GM21423 (cell line): ENCODE results near the gene SEPHS1.
"Not testable (repeated sequence)": the region's sequence is repeated elsewhere in the genome, so short reads cannot be mapped to it uniquely, and the experiment has no call there.

ENCODE experiments used
- ATAC-seq: cut with Tn5 transposase; IDR thresholded peaks from one replicate; pipeline ENCODE4 v1.9.1; 2021; ENCODE audit warnings: mild to moderate bottlenecking, moderate library complexity; ENCODE audit not compliant: unreplicated experiment

The SEPHS1 gene

DNA sequence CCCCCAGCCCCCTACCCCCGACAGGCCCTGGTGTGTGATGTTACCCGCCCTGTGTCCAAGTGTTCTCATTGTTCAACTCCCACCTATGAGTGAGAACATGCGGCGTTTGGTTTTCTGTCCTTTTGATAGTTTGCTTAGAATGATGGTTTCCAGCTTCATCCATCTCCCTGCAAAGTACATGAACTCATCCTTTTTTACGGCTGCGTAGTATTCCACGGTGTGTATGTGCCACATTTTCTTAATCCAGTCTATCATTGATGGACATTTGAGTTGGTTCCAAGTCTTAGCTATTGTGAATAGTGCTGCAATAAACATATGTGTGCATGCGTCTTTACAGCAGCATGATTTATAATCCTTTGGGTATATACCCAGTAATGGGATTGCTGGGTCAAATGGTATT, 17.1 kb downstream of the SEPHS1 start:
- ATAC-seq = not testable (repeated sequence)

GRCh38 chr10:13329565-13329964, 18.5 kb downstream of the SEPHS1 start:
- no peak for ATAC-seq

DNA sequence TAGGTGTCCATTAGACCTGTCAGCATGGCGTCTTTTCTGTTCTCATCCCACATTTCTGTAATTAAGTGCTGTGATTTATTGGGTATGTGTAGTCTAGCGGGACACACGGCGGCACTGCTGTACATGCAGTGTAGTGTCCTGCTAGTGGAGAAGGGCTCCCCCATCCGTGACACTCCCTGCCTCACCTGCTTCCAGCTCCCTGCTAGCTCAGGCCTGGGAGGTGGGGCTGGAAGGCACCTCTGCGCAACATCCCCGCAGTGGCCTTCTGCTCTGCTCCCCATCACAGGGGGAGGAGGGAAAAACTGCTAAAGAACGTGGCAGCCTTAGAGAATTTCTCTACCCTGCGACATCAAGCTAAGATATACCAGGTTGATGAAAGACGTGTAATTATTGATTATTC, 19.5 kb downstream of the SEPHS1 start:
- ATAC-seq = no peak

DNA sequence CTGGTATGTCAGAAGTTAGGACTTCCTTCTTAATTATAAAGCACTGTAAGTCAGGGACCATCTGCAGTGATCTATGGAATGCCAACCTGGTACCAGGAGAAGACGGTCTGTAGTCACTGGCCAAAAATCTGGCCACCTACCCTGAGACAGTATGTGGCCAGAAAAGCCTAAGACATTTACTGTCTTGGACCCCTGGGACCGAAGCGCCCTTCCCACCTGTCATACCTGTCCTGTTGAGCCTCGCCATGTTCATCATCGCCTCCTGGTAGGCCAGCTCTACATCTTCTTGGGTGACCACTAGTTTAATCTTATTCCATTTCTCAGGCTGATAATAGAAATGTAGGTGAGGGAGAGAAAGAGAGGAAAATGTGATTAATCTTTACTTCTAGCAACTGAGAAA, 20.0 kb downstream of the SEPHS1 start:
- ATAC-seq = no peak

DNA sequence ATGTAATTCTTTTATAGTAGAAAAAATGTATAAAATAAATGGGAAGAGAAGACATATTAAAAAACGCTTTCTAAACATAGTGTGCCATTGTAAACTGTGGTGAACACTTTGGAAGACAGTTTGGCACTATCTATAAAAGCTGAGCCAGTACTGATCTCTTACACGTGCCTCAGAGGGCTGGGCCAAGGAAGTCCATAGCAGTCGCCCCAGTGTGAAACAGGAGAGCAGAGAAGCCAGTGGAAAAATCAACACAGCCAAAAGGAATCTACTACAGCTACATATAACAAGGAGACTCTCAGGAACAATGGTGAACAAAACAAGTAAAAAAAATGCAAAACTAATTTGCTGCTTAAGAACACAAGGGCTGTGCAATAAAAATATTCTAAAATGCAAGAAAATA, 20.6 kb downstream of the SEPHS1 start:
- no peak for ATAC-seq

DNA sequence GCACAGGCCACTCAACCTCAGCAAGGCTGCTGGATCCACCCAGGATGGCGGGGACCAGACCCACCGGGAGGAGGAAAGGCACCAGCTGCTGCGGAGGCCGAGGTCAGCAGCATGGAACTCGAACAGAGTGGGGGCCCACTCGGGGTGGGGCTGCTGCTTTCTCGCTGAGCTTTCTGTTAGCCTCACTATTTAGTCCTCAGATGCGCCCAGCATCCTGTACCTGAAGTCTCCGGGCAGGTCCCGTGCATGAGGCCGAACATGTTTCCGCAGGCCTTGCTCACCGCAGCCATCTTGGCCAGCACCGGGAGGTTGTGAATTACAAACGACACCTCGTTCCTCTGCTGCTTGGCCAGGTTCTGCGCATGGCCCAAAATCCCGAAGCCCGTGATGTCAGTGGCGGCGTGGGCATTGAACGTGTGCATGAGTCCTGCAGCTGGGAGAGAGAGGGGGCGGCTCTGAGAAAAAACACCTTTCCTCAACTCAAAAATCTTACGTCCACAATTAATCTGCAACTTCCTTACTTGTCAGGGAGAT, 25.4 kb downstream of the SEPHS1 start:
- no peak for ATAC-seq

GRCh38 chr10:13321576-13321975, 26.5 kb downstream of the SEPHS1 start:
- no peak for ATAC-seq

GRCh38 chr10:13319166-13319565, 28.9 kb downstream of the SEPHS1 start:
- no peak for ATAC-seq

DNA sequence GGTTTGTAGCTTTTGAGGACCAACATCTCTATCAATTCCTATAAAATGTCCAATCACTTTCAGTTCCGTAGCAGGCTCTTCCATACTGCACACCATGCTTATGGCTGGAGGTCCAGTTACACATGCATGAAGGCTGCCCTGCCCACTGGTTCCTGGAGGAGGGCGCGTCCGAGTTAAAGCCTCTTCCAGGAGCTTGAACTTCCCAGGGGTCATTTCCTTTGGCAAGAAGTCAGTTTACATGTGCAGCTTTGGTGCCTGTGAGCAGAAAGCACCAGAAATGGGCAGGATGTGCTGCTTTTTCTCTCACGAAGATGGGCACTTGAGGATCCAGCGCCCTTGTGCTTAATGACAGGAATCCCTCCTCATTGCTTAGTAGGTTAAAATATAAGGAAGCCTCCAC, 30.6 kb downstream of the SEPHS1 start:
- no peak for ATAC-seq

GRCh38 chr10:13316635-13317311, 31.3 kb downstream of the SEPHS1 start:
- ATAC-seq = no peak

DNA sequence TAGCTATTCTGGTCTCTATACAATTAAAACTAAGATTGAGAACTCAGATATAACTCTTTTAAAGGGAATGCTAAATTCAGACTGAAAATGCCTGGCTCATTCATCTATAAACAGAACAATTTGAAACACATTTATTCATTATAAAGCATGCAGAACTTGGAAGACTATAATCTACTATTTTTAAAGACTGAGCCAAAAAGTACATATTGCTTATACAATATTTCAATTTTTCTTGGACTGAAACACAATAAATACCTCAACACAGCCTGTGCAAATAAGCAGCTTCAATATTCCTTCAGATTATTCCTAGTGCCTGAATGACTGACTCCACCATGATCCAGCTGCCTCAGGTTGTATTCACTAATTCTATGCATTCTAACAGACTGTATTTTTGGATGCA, 32.7 kb downstream of the SEPHS1 start:
- no peak for ATAC-seq

- ATAC-seq = no peak
Measured at GRCh38 chr10:13311177-13311575, 36.9 kb downstream of the SEPHS1 start.

DNA sequence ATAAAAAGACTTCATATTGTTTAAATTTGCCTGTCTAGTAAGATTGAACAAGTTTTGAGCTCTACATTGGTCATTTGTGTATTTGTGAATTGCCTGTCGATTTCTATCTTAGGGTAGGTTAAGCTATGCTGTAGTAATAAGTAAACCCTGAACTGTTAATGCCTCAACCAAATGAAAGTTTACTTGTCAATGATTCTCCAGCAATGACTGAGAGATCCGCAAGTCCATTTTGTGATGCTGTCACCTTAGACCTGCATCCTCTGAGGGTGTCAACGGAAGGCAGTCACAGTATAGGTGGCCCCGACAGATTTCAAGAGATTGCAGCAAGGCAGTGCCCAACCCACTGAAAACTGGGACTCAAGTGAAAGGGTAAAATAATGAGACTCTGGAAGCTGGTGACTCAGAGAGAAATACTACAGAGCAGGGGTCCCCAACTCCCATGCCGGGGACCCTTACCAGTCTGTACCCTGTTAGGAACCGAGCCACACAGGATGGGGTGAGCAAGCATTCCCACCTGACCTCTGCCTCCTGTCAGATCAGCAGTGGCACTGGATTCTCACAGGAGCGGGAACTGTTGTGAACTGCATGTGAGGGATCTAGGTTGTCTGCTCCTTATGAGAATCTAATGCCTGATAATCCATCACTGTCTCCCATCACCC, 37.4 kb downstream of the SEPHS1 start:
- no peak for ATAC-seq

- ATAC-seq = no peak
Measured at GRCh38 chr10:13309792-13310191, 38.3 kb downstream of the SEPHS1 start.

DNA sequence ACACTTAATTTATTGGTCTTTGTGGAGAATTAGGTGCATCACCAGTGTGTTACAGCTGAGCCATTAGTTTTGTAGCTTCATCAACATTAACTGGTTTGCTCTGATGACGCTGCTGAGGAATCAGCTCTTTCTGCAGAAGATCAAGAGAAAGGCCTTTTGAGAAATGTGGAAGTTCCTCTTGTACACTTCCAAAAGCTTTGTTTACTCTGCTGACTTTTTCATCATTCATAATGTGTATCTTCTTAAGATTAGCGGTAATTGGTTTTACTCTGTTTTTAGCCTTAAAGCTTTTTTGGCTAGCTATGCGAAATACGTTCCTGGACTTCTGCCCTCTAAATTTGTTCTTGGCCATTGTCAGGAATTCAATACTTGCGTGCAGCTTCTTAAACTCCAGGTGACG, 40.0 kb downstream of the SEPHS1 start:
- no peak for ATAC-seq

DNA sequence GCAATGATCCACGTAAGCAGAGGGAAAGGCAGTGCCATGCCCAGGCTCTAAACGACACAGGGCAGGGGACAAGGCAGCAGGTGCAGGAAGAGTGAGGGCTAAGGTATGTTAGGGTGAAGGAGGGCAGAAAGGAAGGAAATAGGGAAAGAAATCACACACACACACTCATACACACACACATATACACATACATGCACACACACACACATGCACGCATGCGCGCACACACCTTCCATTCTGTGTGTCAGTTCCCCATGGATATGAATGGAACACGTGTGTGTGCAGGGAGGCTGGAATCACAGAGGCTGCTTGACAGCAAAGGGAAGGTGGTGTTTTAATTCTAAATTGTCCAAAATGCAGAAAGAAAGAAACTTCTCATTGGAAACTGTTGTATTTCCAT, 42.0 kb downstream of the SEPHS1 start:
- ATAC-seq = no peak

GRCh38 chr10:13302821-13303555, 45.1 kb downstream of the SEPHS1 start:
- no peak for ATAC-seq

- peak; percentile 70 for ATAC-seq
Measured at GRCh38 chr10:13299437-13300287, 48.4 kb downstream of the SEPHS1 start, which contains the start of gene PHYH. PHYH (minus strand) TSS chr10:13300064; CDS start chr10:13300042, 22 bp downstream.

GRCh38 chr10:13298748-13299436, 49.2 kb downstream of the SEPHS1 start:
- ATAC-seq = no peak

GRCh38 chr10:13296476-13296875, 51.6 kb downstream of the SEPHS1 start:
- no peak for ATAC-seq
